OCI-LY7 (cell line): ENCODE measurements around the gene SIRPA. TPM values are rescaled to one million over a fixed set of nuclear protein-coding genes. Genes with fewer than 3 reads are reported as not detected.

Source experiments
- BruUV-seq: library from RNA; stranded (reverse); fragments of 400-500 nt; replicated peaks from 2 replicates; lab custom pipeline; 2021; lab: Mats Ljungman, UMichigan
- CTCF ChIA-PET: fragments of 300-600 bp; sonication (Branson Sonifier 250); formaldehyde crosslinking; loops from one replicate; lab custom pipeline; 2022; ENCODE audit warnings: antibody characterized with exemption; ENCODE audit not compliant: unreplicated experiment; lab: Charles Lee
- POLR2A ChIA-PET: fragments of 300-600 bp; sonication (Branson Sonifier 250); formaldehyde crosslinking; loops from one replicate; lab custom pipeline; 2022; ENCODE audit warnings: antibody characterized with exemption; lab: Charles Lee
- DNase-seq: peaks from one replicate; pipeline ENCODE4 v3.0.0-alpha.2; 2015; ENCODE audit warnings: low spot score
- H2AFZ ChIP-seq: fragments of 200-600 bp; sonication (generic), shearing (Covaris generic); 2 replicates; pipeline ENCODE4 v1.6.1; 2014; ENCODE audit warnings: mild to moderate bottlenecking, antibody characterized with exemption, low read length, moderate library complexity
- H3K27ac ChIP-seq: fragments of 200-600 bp; sonication (generic); 2 replicates; pipeline ENCODE4 v1.5.1; 2014; ENCODE audit warnings: mixed run types, low read depth, mild to moderate bottlenecking, moderate library complexity, low read length, inconsistent platforms; ENCODE audit not compliant: poor library complexity, severe bottlenecking
- H3K36me3 ChIP-seq: fragments of 200-600 bp; sonication (generic); 2 replicates; pipeline ENCODE4 v1.6.1; 2014; ENCODE audit warnings: mild to moderate bottlenecking, antibody characterized with exemption, low read length, moderate library complexity, mixed read lengths; ENCODE audit not compliant: insufficient read depth
- H3K4me1 ChIP-seq: fragments of 200-600 bp; sonication (generic); 2 replicates; pipeline ENCODE4 v1.5.1; 2014; ENCODE audit warnings: mild to moderate bottlenecking, low read length; ENCODE audit not compliant: insufficient read depth, poor library complexity, severe bottlenecking
- H3K4me2 ChIP-seq: fragments of 200-600 bp; sonication (generic); 2 replicates; pipeline ENCODE4 v1.6.1; 2014; ENCODE audit warnings: mild to moderate bottlenecking, low read length
- H3K4me3 ChIP-seq: fragments of 200-600 bp; sonication (generic); 2 replicates; pipeline ENCODE4 v1.5.1; 2014; ENCODE audit warnings: mild to moderate bottlenecking, low read depth, low read length; ENCODE audit not compliant: poor library complexity, severe bottlenecking
- H3K79me2 ChIP-seq: fragments of 200-600 bp; sonication (generic); 2 replicates; pipeline ENCODE4 v1.6.1; 2016; ENCODE audit warnings: low read depth, mild to moderate bottlenecking, low read length, moderate library complexity, mixed read lengths; ENCODE audit not compliant: insufficient read depth
- H3K9me2 ChIP-seq: fragments of 200-600 bp; sonication (generic); 2 replicates; pipeline ENCODE4 v1.6.1; 2016; ENCODE audit warnings: mild to moderate bottlenecking, low read length, mixed read lengths; ENCODE audit not compliant: insufficient read depth
- H3K9me3 ChIP-seq: fragments of 200-600 bp; sonication (generic); 2 replicates; pipeline ENCODE4 v1.6.1; 2014; ENCODE audit warnings: mild to moderate bottlenecking, mixed run types, low read length, mixed read lengths
- H4K20me1 ChIP-seq: fragments of 200-600 bp; sonication (generic); 2 replicates; pipeline ENCODE4 v1.6.1; 2014; ENCODE audit warnings: mild to moderate bottlenecking, antibody characterized with exemption, low read length, moderate library complexity, mixed read lengths; ENCODE audit not compliant: insufficient read depth
- EZH2phosphoT487 ChIP-seq: fragments of 200-600 bp; sonication (generic); IDR thresholded peaks from 2 replicates; pipeline ENCODE4 v1.6.1; 2018; ENCODE audit warnings: low read depth, borderline replicate concordance, mild to moderate bottlenecking, mixed run types, antibody characterized with exemption, low read length, moderate library complexity, mixed read lengths
- intact Hi-C: fragments of 100-400 bp; cut with micrococcal nuclease; formaldehyde crosslinking; loops from one replicate; pipeline ENCODE4 v1.10.0; 2022; ENCODE audit not compliant: unreplicated experiment
- total RNA-seq, 2 experiments: library from RNA; depleted of rRNA in 1 of 2; stranded (reverse); fragments of >200 nt in 1 of 2; shearing (Covaris generic) in 1 of 2; gene quantifications; 2 replicates each; pipeline ENCODE4 v1.2.3, GENCODE V29; 2014 to 2022
- TF ChIP-seq, protein P1 (sequence below): fragments of 200-600 bp; sonication (generic); conservative IDR thresholded peaks from 2 replicates; pipeline ENCODE4 v1.5.1; 2014; ENCODE audit warnings: mild to moderate bottlenecking, antibody characterized with exemption, low read length, moderate library complexity, mixed read lengths

Gene SIRPA
- total RNA-seq, 2 experiments from 2014 or later, result not detected

- H4K20me1 ChIP-seq, result no peaks in the 10 kb centered on the region
- H3K79me2 ChIP-seq, result no peaks in the 10 kb centered on the region
- no TSS peak for BruUV-seq
- no peak overlapping the region for H3K27ac ChIP-seq
- ChIA-PET POLR2A (no interaction called here), CTCF (no interaction called here)
- H3K4me2 ChIP-seq, result no peak overlapping the region
- no peaks in the 10 kb centered on the region for H3K9me2 ChIP-seq
- no peaks in the 10 kb centered on the region for H3K36me3 ChIP-seq
- H3K4me1 ChIP-seq, result peaks cover 14% of the 10 kb centered on the region
- no peak overlapping the region for H3K4me3 ChIP-seq
- no peak overlapping the region for H2AFZ ChIP-seq
- intact Hi-C loops, result no loop called here
- no peak for DNase-seq
- H3K9me3 ChIP-seq, result no peaks in the 10 kb centered on the region
- TF ChIP-seq, protein P1, sequence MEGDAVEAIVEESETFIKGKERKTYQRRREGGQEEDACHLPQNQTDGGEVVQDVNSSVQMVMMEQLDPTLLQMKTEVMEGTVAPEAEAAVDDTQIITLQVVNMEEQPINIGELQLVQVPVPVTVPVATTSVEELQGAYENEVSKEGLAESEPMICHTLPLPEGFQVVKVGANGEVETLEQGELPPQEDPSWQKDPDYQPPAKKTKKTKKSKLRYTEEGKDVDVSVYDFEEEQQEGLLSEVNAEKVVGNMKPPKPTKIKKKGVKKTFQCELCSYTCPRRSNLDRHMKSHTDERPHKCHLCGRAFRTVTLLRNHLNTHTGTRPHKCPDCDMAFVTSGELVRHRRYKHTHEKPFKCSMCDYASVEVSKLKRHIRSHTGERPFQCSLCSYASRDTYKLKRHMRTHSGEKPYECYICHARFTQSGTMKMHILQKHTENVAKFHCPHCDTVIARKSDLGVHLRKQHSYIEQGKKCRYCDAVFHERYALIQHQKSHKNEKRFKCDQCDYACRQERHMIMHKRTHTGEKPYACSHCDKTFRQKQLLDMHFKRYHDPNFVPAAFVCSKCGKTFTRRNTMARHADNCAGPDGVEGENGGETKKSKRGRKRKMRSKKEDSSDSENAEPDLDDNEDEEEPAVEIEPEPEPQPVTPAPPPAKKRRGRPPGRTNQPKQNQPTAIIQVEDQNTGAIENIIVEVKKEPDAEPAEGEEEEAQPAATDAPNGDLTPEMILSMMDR, result no peak
- TF ChIP-seq EZH2phosphoT487, result no peak
Observed at GRCh38 chr20:1848373-1848772, 46.8 kb upstream of the SIRPA start.

DNA sequence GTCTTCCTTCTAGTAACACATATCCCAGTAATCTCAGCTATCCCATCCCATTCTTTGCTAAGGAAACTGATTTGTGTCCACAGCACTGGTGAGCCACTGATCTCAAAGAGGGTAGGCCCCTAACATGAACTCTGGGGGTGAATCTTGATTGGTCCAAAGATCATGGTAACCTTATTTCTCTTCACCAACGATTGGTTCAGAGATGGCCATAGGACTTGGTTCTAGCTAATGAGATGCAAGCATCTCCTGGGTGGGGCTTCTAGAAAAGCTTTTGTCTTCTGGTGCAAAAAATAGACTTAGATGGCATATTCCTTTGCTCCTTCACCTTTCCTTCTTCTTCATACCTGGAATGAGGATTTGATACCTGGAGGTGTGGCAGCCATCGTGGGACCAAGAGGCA lies 43.8 kb upstream of the SIRPA start:
- peaks cover 14% of the 10 kb centered on the region for H3K4me1 ChIP-seq
- intact Hi-C loops, result no loop called here

GRCh38 chr20:1853473-1853872 lies 41.7 kb upstream of the SIRPA start:
- Histone ChIP-seq H3K36me3 (no peaks in the 10 kb centered on the region), H3K4me3 (no peak overlapping the region), H3K79me2 (no peaks in the 10 kb centered on the region), H3K4me1 (peaks cover 14% of the 10 kb centered on the region), H3K27ac (no peak overlapping the region), H2AFZ (no peak overlapping the region), H3K9me2 (no peaks in the 10 kb centered on the region), H3K9me3 (no peaks in the 10 kb centered on the region), H4K20me1 (no peaks in the 10 kb centered on the region), H3K4me2 (no peak overlapping the region)
- POLR2A ChIA-PET, result interaction anchor here (0.5 kb wide), 1 partner anchor 369 kb away, joined by 3 read pairs; no protein-coding TSS in a partner anchor
- no peak for DNase-seq
- intact Hi-C loops, result no loop called here
- TF ChIP-seq, protein P1, result no peak
- TF ChIP-seq EZH2phosphoT487, result no peak
- CTCF ChIA-PET, result interaction anchor here (0.6 kb wide), 1 partner anchor 12 kb away, joined by 3 read pairs; no protein-coding TSS in a partner anchor
- BruUV-seq, result no TSS peak

More for the DNA sequence above, 43.8 kb upstream of the SIRPA start:
- Histone ChIP-seq H3K9me3 (no peaks in the 10 kb centered on the region), H3K27ac (no peak overlapping the region), H3K36me3 (no peaks in the 10 kb centered on the region), H3K4me3 (no peak overlapping the region), H2AFZ (no peak overlapping the region), H3K4me2 (no peak overlapping the region), H3K9me2 (no peaks in the 10 kb centered on the region), H3K79me2 (no peaks in the 10 kb centered on the region), H4K20me1 (no peaks in the 10 kb centered on the region)
- ChIA-PET POLR2A (no interaction called here), CTCF (no interaction called here)
- TF ChIP-seq, protein P1, result no peak
- no peak for TF ChIP-seq EZH2phosphoT487
- DNase-seq, result no peak
- no TSS peak for BruUV-seq
